Epithelial cell of esophagus (primary cell): ENCODE data around the gene ZNF576.

Source experiments
- DNase-seq: peaks from one replicate; pipeline ENCODE4 v3.0.0; 2010; ENCODE audit warnings: low read depth
- H3K4me3 ChIP-seq: 2 replicates; pipeline ENCODE4 v1.5.1; 2011; ENCODE audit warnings: mild to moderate bottlenecking, low read length, control low read depth
- CTCF ChIP-seq: IDR thresholded peaks from 2 replicates; pipeline ENCODE4 v1.5.1; 2011; ENCODE audit warnings: low read depth, mild to moderate bottlenecking, low read length, control low read depth, inconsistent platforms; ENCODE audit not compliant: insufficient read depth; ENCODE audit errors: missing control alignments

The ZNF576 gene

GRCh38 chr19:43605875-43606568 lies 9.6 kb downstream of the ZNF576 start:
- DNase-seq, result no peak
- no peak overlapping the region for H3K4me3 ChIP-seq
- TF ChIP-seq CTCF, result no peak

- H3K4me3 ChIP-seq, result no peak overlapping the region
- DNase-seq, result peak; percentile 69
Observed at GRCh38 chr19:43606569-43607229, 10.3 kb downstream of the ZNF576 start.

GRCh38 chr19:43607238-43608205 lies 11.1 kb downstream of the ZNF576 start:
- no peak overlapping the region for H3K4me3 ChIP-seq
- no peak for TF ChIP-seq CTCF
- DNase-seq, result no peak

More at GRCh38 chr19:43606569-43607229, 10.3 kb downstream of the ZNF576 start:
- TF ChIP-seq CTCF, result no peak

GRCh38 chr19:43609872-43610271 lies 13.5 kb downstream of the ZNF576 start:
- DNase-seq, result no peak
- TF ChIP-seq CTCF, result no peak

GRCh38 chr19:43610493-43610892 lies 14.1 kb downstream of the ZNF576 start:
- DNase-seq, result no peak
- no peak for TF ChIP-seq CTCF
- H3K4me3 ChIP-seq, result no peak overlapping the region

More at GRCh38 chr19:43609872-43610271, 13.5 kb downstream of the ZNF576 start:
- no peak overlapping the region for H3K4me3 ChIP-seq

GRCh38 chr19:43611788-43612187 lies 15.4 kb downstream of the ZNF576 start, which contains the start of gene SRRM5:
TSS of gene SRRM5 (plus strand) at chr19:43612088. CDS start at chr19:43612122, 34 bp downstream.
- DNase-seq, result no peak
- TF ChIP-seq CTCF, result no peak
- H3K4me3 ChIP-seq, result no peak within 1 kb of the TSS
